Endothelial cell of umbilical vein (primary cell): Measurements from ENCODE around the gene NTN4. TPM values are rescaled to one million over a fixed set of nuclear protein-coding genes. Genes with fewer than 3 reads are reported as not detected.

ENCODE experiments used
- BruUV-seq: library from RNA; stranded (reverse); fragments of 400-500 nt; replicated peaks from 2 replicates; lab custom pipeline; 2021; lab: Mats Ljungman, UMichigan
- CTCF ChIA-PET: fragments of 300-600, 350-600 bp; sonication (Branson Sonifier 250); formaldehyde crosslinking; loops from one replicate; lab custom pipeline; 2021; ENCODE audit warnings: antibody characterized with exemption, inconsistent platforms; lab: Charles Lee
- POLR2A ChIA-PET: fragments of 300-600, 350-600 bp; sonication (Branson Sonifier 250); formaldehyde crosslinking; loops from one replicate; lab custom pipeline; 2021; ENCODE audit warnings: antibody characterized with exemption, inconsistent platforms; lab: Charles Lee
- DNase-seq: peaks from one replicate; pipeline ENCODE4 v3.0.0-alpha.2; 2011; ENCODE audit warnings: low read depth, low spot score
- FAIRE-seq: peaks from 2 replicates; lab custom pipeline; 2011; peaks lifted over from hg19 to GRCh38; lab: Jason Lieb, UNC
- H2AFZ ChIP-seq: 2 replicates; pipeline ENCODE4 v1.6.0; 2012; ENCODE audit warnings: low read depth, low read length, control low read depth, inconsistent platforms
- H3K27ac ChIP-seq: 2 replicates; pipeline ENCODE4 v1.5.1; 2011; ENCODE audit warnings: low read depth, mild to moderate bottlenecking, control low read depth, low read length, moderate library complexity; ENCODE audit not compliant: insufficient read depth
- H3K27me3 ChIP-seq, 2 experiments: 2 replicates each; pipeline versions ENCODE4 v1.6.0 to v1.6.1; 2011; ENCODE audit warnings: low read length in 2 of 2, mixed read lengths in 1 of 2; ENCODE audit not compliant: control insufficient read depth in 2 of 2, insufficient read depth in 2 of 2
- H3K36me3 ChIP-seq, 2 experiments: 2 replicates in 1 of 2; 3 replicates in 1 of 2; pipeline ENCODE4 v1.5.1; 2011; ENCODE audit warnings: low read length in 2 of 2, mild to moderate bottlenecking in 1 of 2, moderate library complexity in 1 of 2; ENCODE audit not compliant: control insufficient read depth in 2 of 2, insufficient read depth in 2 of 2; ENCODE audit errors: extremely low read depth in 1 of 2
- H3K4me1 ChIP-seq: 3 replicates; pipeline ENCODE4 v1.5.1; 2011; ENCODE audit warnings: mild to moderate bottlenecking, low read length; ENCODE audit not compliant: control insufficient read depth, insufficient read depth; ENCODE audit errors: extremely low read depth
- H3K4me2 ChIP-seq: 2 replicates; pipeline ENCODE4 v1.6.1; 2011; ENCODE audit warnings: low read length, control low read depth, mixed read lengths; ENCODE audit not compliant: insufficient read depth
- H3K4me3 ChIP-seq, 3 experiments: fragments of 200-600 bp in 1 of 3; sonication (generic), shearing (Covaris generic) in 1 of 3; replicated peaks in 1 of 3; 2 replicates each; pipeline ENCODE4 v1.5.1; 2011 to 2016; ENCODE audit warnings: control low read depth in 3 of 3, low read length in 3 of 3, mild to moderate bottlenecking in 2 of 3, inconsistent platforms in 1 of 3, low read depth in 1 of 3, moderate library complexity in 1 of 3; ENCODE audit not compliant: insufficient read depth in 1 of 3
- H3K79me2 ChIP-seq: 2 replicates; pipeline ENCODE4 v1.6.0; 2012; ENCODE audit warnings: low read length, inconsistent platforms; ENCODE audit not compliant: control insufficient read depth, insufficient read depth
- H3K9ac ChIP-seq: replicated peaks from 2 replicates; pipeline ENCODE3; 2011; ENCODE audit warnings: low read length, control low read depth; ENCODE audit not compliant: insufficient read depth; ENCODE audit errors: extremely low read depth
- H3K9me1 ChIP-seq: replicated peaks from 3 replicates; pipeline ENCODE4 v1.6.0; 2011; ENCODE audit warnings: mild to moderate bottlenecking, low read length; ENCODE audit not compliant: control insufficient read depth, insufficient read depth; ENCODE audit errors: extremely low read depth
- H3K9me3 ChIP-seq: replicated peaks from 2 replicates; pipeline ENCODE4 v1.5.1; 2012; ENCODE audit warnings: low read length, inconsistent platforms; ENCODE audit not compliant: control insufficient read depth, insufficient read depth
- H4K20me1 ChIP-seq: replicated peaks from 2 replicates; pipeline ENCODE3; 2011; ENCODE audit warnings: mild to moderate bottlenecking, low read length; ENCODE audit not compliant: control insufficient read depth, insufficient read depth; ENCODE audit errors: extremely low read depth
- EZH2 ChIP-seq: IDR thresholded peaks from 2 replicates; pipeline ENCODE4 v1.6.1; 2012; ENCODE audit warnings: borderline replicate concordance, low read depth, mild to moderate bottlenecking, moderate library complexity, low read length, inconsistent platforms; ENCODE audit not compliant: severe bottlenecking
- FOS ChIP-seq: IDR thresholded peaks from 2 replicates; pipeline ENCODE4 v1.6.1; 2011; ENCODE audit warnings: mild to moderate bottlenecking, low read length, moderate library complexity, borderline replicate concordance; ENCODE audit not compliant: insufficient read depth
- GATA2 ChIP-seq: IDR thresholded peaks from 2 replicates; pipeline ENCODE4 v1.7.0; 2011; ENCODE audit warnings: low read depth, mild to moderate bottlenecking, moderate library complexity, mixed read lengths, low read length; ENCODE audit not compliant: insufficient read length, insufficient read depth
- JUN ChIP-seq: IDR thresholded peaks from 2 replicates; pipeline ENCODE4 v1.6.1; 2011; ENCODE audit warnings: borderline replicate concordance, low read depth; ENCODE audit not compliant: insufficient read length, insufficient read depth
- MAX ChIP-seq: IDR thresholded peaks from 2 replicates; pipeline ENCODE4 v1.6.1; 2011; ENCODE audit not compliant: insufficient read depth, insufficient read length
- MYC ChIP-seq: IDR thresholded peaks from one replicate; pipeline ENCODE4 v1.6.1; 2011; ENCODE audit warnings: mild to moderate bottlenecking, low read depth, low read length
- POLR2A ChIP-seq: IDR thresholded peaks from 2 replicates; pipeline ENCODE4 v1.6.1; 2012; ENCODE audit warnings: low read depth, mild to moderate bottlenecking, control low read depth, low read length
- POLR2AphosphoS5 ChIP-seq: IDR thresholded peaks from 2 replicates; pipeline ENCODE4 v1.6.1; 2012; ENCODE audit warnings: low read depth, mild to moderate bottlenecking, control low read depth, low read length, moderate library complexity; ENCODE audit not compliant: insufficient read depth
- dilution Hi-C: fragments of 300-500 bp; cut with MboI; formaldehyde crosslinking; loops from one replicate; pipeline ENCODE4 v1.15.0; 2019; ENCODE audit warnings: low sequenced_read_pairs; ENCODE audit not compliant: extremely low pct_ligation_motif_present
- intact Hi-C: fragments of 100-400 bp; cut with micrococcal nuclease; formaldehyde crosslinking; loops from one replicate; pipeline ENCODE4 v1.10.0; 2022
- polyA plus RNA-seq, 4 experiments: library from polyadenylated mRNA; depleted of rRNA in 3 of 4; stranded (reverse) in 3 of 4; unstranded in 1 of 4; fragments of >200 nt; gene quantifications; 2 replicates each; pipeline versions ENCODE4 v1.2.1 to v1.2.3, GENCODE V29; 2011 to 2012; ENCODE audit warnings: missing spikeins in 1 of 4
- total RNA-seq: library from RNA; stranded (reverse); gene quantifications from 2 replicates; pipeline ENCODE4 v1.2.3, GENCODE V29; 2021
- TF ChIP-seq, protein P1 (sequence below), 2 donors: IDR thresholded peaks; 1 replicate in 1 of 2; 2 replicates in 1 of 2; pipeline ENCODE4 v1.5.1; 2011; ENCODE audit warnings: low read length in 2 of 2, mild to moderate bottlenecking in 2 of 2, moderate library complexity in 2 of 2, control low read depth in 1 of 2, inconsistent platforms in 1 of 2, low read depth in 1 of 2; ENCODE audit not compliant: insufficient read depth in 1 of 2; ENCODE audit errors: extremely low read depth in 1 of 2

Gene NTN4
- total and polyA plus RNA-seq, 2 donors (not counting 3 experiments of a cell fraction or from before 2014, with no cell fraction given) = 120 to 317 TPM

DNA sequence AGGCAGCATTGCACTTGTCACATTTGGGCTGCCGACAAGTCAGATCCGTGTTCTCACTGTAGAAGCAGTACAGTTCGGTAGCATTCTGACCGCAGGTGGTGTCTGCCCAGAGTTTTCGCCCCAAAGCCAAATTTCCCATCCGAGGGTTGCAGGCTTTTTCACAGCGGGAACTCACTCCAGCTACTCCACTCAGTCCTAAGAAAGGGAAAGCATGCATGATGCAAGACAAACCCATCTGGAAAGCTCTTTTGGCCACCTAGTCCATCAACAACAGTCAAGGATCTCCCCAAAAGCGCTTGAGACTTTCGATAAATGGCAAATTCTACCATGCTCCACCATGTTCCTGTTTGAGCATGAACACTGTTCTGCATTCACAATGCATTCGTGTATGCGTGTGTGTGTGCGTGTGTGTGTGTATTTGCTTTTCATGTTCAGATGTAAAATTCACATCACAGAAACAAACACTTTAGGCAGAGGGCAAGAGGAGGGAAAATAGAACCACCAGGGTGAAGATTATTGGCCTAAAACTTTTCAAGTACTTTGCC is 3.2 kb downstream of the NTN4 start:
- Histone ChIP-seq H3K36me3 (peaks cover 14 to 16% of the 10 kb centered on the region in 2 experiments), H3K27ac (no peak overlapping the region), H2AFZ (no peak overlapping the region), H4K20me1 (no peaks in the 10 kb centered on the region), H3K9me1 (no peaks in the 10 kb centered on the region), H3K79me2 (peaks cover 19% of the 10 kb centered on the region), H3K27me3 (no peaks in the 10 kb centered on the region), H3K4me2 (no peak overlapping the region), H3K9me3 (no peaks in the 10 kb centered on the region), H3K9ac (no peak overlapping the region), H3K4me3 (no peak overlapping the region), H3K4me1 (peaks cover 42% of the 10 kb centered on the region)
- ChIA-PET CTCF (no interaction called here), POLR2A (no interaction called here)
- dilution Hi-C loops = no loop called here
- BruUV-seq = no TSS peak
- DNase-seq = no peak
- no peak for FAIRE-seq
- TF ChIP-seq POLR2AphosphoS5 = no peak
- no peak for TF ChIP-seq GATA2
- TF ChIP-seq, protein P1, sequence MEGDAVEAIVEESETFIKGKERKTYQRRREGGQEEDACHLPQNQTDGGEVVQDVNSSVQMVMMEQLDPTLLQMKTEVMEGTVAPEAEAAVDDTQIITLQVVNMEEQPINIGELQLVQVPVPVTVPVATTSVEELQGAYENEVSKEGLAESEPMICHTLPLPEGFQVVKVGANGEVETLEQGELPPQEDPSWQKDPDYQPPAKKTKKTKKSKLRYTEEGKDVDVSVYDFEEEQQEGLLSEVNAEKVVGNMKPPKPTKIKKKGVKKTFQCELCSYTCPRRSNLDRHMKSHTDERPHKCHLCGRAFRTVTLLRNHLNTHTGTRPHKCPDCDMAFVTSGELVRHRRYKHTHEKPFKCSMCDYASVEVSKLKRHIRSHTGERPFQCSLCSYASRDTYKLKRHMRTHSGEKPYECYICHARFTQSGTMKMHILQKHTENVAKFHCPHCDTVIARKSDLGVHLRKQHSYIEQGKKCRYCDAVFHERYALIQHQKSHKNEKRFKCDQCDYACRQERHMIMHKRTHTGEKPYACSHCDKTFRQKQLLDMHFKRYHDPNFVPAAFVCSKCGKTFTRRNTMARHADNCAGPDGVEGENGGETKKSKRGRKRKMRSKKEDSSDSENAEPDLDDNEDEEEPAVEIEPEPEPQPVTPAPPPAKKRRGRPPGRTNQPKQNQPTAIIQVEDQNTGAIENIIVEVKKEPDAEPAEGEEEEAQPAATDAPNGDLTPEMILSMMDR (IDR thresholded peaks at IDR 0.05; ENCODE audit: extremely low read depth in 1 of 2, insufficient read depth in 1 of 2, low read depth in 1 of 2, low read length in 2 of 2) = no peak
- TF ChIP-seq MAX = no peak
- TF ChIP-seq MYC = no peak
- no peak for TF ChIP-seq FOS
- no peak for TF ChIP-seq POLR2A
- TF ChIP-seq JUN = no peak
- TF ChIP-seq EZH2 = no peak
- intact Hi-C loops = no loop called here
